EL (cell line): ENCODE data around the gene ARHGAP22.

Experiments
- DNase-seq: peaks from one replicate; pipeline ENCODE4 v3.0.0-alpha.2; 2016

The ARHGAP22 gene

DNA sequence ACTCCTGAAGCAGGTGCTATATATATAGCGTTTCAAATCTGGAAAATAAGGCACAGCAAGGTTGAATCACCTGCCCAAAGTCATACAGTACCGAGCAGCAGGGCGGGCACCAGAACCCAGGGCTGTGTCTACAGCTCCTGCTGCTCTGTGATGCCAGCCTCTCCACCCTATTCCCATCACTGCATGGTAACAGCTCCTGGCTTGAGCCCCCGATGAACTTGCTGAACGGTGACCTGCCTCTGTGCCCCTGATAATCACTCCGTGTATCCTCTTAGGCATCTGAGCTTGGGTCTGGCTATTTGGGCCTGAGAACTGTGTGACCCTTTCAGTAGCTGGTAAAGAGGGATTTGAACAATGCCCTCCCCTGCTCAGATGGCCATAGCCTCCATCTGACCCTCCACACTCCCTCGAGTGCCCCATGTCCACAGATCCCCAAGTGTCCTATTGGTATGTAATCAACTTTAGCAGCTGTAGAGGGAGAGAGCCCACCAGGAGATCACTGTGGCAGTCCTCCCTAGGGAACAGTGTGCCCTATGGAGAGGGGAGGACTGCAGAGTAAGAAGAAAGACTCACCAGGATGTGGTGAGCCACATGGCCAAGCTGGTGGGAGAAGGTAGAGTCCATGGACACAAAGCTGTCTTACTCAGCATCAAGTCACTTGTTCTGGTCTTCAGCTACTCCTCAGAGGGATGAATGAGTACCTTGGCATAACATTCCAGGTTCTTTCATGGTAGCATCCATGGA lies 1.1 kb upstream of the ARHGAP22 start:
- peak; percentile 65 for DNase-seq

DNA sequence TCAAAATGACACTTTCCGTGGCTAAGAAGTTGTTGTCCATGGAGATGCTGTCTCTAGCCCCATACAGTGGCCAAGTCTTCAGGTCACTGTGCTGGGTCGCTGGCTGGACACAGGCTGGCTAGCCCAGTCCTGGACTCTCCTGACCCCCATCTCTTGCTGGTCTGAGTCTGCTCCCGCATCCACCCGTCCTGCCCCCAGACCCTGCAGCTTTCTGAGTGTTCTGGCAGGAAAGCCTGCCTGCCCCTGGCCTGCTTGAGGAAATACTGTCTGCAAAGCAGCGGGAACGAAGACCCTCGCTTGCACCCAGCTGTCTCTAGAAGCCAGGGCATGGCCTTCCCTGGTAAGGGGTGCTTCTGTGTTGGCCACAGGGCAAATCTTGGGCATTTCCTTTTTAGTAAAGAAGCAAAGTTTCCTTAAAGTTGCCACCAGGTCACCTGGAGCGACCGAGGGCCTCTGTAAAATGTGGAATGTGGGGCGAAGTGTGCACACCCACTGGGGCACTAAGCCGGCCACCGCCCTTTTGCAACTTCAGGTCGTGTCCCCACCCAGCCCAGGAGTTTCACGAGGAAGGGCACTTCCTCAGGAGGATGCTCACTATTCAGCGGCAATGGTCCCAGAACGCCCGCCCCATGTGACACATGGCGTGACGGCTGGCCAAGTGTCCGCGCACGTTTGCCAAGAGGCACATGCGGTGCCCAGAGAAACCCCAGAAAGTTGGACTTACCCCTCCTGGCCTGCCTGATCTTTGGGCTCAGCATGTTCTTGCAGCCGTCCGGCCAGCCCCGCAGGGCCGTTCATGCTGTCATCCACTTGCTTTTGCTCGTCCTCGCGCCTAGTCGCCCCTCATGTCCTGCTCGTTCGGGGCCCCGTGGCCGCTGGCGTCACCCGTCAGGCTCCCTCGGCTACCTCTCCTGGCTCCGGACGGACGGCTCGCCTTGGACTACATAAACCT lies 558 bp downstream of the ARHGAP22 start:
- no peak for DNase-seq

DNA sequence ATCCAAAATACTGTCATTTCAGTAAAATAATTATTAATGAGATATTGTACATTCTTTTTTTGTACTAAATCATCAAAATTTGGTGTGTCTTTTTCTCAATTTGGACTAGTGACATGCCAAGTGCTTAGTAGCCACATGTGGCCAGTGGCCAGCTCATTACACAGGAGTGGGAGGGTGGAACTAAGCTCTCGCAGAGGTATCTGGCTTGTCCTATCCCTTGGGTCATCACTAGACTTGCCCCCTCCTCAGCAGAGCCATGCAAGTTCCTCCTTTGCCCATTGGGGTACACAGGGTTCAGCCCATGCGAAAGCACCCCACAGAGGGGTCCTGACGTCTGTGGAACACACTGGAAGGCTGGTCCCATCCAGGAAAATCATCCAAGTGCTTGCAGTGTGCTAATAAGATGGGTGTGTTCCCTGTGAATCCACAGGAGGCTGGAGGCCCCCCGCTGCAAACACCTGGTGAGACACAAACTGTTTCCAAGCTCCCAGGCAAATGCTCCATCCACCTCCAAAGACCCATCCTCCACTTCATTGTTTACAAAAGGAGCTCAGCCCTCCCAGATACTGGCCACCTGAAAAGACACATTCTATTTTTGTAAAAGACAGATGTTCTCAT lies 1.3 kb downstream of the ARHGAP22 start:
- DNase-seq = no peak

DNA sequence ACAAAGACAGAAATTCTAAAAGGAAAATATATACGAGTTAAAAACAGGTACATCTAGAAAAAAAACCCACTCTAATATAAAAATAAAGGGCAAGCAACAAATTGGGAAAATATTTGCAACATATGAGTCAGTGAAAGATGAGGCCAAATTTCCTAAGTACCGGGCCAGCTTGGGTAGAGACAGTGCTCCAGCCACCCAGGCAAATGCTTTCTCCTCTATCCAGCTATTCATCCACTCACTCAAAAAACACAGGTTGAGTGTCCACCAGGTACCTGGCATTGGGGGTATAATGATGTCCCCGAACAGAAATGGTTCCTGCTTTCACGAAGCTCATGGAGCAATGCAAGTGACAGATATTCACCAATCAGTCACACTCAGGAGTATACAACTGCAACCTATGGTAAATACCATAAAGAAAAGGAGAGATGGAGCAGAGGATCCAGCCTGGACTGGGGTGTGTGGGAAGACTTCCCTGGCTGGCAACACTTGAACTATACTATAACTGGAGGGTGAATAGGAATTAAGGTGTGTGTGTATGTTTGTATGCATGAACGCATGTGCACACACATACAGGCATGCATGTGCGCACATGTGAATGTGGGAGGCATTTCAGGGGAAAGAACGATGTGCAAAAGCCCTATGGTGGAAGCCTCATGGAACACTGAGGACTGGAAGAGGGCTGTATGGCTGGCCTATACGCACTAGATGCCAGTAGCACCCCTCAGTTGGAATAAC lies 2.3 kb downstream of the ARHGAP22 start:
- no peak for DNase-seq

DNA sequence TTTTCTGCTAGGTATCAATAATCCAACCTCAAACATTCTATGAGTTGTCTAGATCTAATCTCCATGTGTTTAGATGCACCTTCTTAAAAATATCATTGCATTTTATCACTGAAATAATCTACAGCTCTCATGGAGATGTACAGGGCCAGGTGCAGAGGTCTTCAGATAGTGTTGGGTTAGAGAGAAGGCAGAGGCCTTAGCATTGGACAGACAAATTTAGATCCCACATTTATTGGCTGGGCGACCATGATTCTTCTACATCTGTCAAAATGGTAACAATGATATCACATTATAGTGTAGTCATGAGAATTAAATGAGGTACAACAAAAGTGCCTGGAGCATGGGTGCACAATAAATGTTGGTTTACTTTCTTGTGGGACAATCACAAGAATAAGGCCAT lies 3.1 kb downstream of the ARHGAP22 start:
- no peak for DNase-seq

DNA sequence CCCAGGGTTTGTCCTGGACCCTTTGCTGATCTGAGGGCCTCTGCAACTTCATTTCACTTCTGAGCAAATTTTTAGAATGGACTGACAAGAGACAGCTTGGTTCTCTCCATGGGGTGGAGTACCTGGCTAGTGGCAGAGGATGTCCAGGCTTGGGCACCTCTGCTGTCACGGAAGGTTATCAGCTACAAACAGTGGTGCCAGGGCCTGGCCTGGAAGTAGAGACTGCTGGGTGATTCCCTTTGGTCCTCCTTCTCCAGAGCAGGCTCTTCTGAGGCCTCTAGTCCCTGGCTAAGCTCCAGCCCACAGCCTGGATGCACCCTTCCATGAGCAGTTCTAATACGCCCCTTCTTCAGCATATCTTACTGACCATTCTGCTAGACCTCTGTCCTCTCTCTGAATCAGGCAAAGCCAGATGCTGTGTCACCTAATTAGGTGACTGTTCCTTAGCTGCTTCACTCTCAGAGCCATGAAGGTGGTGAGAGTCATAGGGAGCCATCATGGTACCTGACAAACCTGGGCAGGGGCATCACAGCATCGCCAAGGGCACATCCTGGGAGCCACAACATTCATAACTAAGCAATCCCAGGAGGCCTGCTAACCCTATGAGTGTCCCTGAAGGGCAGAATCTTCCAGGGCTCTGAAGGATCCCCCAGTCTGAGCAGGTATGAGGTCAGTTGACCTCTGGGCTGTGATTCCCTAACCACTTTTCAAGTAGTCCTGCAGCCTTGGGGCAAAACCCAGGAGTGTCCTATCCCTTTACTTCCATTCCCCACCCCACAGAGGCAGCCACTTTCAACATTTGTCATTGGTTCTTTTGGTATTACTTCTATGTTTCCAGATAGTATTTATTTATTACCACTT lies 4.0 kb downstream of the ARHGAP22 start:
- no peak for DNase-seq

DNA sequence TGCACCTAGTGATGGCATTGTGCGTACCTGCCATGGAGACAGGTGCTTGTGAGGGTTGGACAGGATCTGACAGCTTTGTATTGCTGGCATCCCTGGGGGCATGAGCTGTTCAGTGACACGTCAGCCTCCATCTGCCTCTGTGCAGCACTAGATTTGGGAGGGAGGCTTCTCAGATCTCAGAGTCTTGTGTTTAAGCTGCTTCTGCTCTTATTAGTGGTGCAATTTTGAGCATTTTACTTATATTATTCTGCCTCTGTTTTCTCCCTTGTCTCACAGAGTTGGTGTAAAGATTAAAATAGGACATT lies 5.1 kb downstream of the ARHGAP22 start:
- DNase-seq = no peak

DNA sequence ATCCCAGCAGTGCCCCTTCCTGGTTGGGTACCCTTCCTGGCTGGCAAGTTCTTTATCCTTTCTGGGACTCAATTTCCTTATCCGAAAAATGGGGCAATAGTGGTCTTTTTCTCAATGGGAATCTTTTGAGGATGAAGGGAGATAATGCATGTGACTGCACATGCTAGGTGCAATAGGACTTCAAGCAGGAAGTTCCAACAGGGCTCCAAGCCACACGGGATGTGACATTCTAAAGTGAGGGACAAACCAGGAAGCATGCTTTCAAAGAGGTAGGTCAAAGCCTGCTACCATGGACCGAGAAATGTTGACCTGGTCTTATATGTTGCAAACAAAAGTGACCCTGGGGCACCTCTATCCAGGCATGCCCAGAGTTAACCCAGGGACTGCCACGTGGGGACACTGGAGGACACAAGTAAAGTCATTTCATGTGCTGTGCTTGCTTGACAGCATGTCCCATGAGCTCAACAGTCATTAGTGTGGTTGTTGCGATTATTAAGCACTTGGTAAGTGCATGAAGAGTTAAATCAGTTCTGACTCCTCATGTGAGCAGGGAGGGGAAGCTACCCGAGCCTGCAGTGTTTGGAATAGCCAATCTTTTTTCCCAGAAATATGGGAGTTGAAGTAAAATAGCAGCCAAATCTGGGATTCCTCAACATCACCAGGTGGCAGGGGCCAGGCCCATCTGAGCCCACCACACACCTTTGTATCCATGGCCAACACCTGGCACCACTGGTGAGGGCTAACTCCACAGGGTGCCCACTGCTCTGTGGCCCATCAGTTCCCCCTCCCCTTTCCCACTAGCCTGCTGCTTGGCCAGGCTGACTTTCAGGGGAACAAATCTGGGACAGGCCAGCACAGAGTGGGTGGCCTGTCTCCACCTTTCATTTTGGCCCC lies 5.7 kb downstream of the ARHGAP22 start:
- DNase-seq = no peak

DNA sequence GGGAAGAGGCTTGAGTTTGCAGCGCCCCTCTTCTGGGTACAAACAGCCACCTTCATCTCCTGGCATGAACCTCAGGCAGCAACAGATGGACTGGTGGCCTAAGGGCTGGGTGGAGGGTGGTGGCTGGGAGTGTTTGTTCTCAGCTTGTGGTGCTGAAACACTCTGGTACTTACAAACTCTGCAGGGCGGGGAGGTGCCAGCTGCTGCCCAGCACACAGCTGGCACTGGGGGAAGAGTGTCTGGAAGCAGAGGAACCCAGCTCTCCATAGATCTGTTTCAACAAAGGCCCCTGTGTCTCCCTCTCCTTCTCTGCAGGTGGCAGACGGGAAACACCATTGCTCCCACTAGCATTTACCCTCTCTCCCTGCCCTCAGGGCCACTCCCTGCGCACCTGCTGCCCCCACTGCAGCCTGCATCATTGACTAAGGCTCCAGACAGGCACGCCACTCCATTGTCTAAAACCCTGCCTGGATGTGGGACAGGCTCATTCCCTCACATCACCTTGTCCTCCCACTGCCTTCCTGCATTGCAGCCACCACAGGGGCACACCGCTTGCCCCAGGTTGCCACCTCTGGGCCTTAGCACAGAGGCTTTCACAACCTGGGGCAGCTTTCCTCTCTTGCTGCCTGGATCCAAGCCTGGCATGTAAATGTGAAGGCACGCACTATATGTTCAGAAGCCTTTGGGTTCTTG lies 6.5 kb downstream of the ARHGAP22 start:
- no peak for DNase-seq

DNA sequence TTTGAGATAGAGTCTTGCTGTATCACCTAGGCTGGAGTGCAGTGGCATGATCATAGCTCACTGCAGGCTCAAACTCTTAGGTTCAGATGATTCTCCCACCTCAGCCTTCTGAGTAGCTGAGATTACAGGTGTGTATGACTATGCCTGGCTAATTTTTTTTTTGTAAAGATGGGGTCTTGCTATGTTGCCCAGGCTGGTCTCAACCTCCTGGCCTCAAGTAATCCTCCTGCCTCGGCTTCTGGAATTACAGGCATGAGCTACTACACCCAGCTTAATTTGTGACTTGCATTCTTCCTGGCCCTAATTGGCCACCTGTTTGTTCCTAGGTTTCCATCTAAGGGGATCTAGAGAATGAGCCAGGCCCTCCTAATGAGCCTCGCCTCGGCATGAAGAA lies 9.3 kb downstream of the ARHGAP22 start:
- no peak for DNase-seq

DNA sequence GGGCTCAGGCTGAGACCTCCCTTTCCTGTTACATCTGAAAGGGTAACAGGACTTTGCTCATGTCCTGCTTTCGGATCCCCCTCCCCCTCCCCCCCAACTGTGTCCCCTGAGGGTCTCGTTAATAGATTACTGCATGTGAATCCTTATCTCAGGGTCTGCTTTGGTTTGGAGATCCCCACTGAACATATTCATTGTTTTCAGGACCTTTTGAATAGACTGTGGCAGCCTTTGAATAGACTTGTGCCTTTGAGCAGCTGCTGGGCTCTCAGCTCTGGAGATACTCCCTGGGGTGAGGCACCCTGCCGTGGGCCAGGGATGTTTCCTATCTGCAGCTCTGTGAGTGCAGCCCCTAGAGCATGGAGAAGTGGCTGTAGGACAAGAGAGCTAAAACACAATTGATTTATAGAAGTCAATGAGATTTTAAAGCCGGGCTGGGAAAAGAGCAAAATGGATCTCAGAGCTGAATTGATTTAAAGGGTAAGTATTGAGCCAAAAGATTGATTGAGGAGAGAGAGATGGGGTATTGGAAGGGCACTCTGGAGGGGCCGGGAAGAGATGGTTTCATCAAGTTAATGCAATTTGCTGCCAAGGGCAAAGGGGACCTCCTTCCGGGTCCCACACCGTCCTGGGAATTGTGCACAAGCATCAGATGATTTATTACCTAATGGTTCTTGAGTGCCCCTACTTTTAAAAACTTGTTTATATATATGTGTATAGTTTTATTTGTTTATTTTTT lies 9.9 kb downstream of the ARHGAP22 start:
- no peak for DNase-seq

DNA sequence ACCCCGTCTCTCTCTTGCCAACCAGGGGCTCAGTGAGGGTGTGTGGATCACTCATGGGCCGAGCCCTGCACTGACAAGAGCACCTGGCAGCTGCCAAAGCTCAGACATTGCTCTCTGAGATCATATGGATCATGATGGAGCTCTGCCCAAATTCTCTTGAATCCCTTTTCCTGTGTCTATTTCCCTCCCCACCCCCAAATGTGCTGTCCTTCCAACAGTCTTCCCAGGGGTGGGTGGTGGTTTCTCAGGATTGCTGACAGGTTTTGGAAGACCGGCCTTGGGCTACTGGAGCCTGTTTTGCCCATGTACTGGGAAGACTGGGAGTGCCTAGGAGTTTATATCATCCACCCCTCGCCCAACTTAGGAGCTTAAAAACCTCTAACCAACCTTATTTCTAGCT lies 10.5 kb downstream of the ARHGAP22 start:
- DNase-seq = no peak

DNA sequence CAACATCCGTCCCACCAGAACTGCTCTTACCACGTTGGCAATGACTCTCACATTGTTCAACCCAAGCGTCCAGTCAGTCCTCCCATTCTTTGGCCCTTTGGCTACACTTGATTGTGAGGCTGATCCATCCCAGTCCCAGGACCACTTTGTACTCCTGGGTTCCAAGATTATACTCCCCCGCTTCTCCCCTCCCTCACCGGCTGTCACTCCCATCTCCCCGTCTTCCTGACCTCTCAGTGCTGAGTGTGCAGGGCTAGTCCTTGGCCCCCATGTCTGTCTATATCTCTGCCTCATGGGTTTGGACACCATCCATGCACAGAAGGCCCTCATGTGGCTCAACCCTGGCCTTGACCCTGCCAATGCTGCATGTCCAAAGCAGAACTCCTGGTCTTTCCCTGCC lies 12.5 kb downstream of the ARHGAP22 start:
- DNase-seq = no peak

DNA sequence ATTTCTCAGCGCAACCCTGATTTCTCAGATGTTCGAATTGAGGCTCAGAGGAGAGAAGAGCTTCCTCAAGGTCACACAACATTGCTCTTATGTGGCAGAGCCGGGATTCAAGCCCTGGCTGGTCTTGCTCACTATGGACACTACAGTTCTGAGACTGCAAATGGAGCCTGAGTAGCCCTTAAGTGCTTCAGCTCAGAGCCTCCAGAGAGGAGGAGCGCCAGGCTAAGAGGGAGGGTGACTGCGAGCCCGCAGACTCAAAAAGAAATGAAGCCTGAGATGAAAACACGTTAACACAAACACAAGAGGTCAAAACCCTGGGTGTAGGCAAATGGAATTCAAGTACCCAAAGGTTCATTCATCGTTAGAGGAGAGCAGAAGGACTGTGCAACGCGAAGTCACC lies 13.9 kb downstream of the ARHGAP22 start:
- DNase-seq = no peak

DNA sequence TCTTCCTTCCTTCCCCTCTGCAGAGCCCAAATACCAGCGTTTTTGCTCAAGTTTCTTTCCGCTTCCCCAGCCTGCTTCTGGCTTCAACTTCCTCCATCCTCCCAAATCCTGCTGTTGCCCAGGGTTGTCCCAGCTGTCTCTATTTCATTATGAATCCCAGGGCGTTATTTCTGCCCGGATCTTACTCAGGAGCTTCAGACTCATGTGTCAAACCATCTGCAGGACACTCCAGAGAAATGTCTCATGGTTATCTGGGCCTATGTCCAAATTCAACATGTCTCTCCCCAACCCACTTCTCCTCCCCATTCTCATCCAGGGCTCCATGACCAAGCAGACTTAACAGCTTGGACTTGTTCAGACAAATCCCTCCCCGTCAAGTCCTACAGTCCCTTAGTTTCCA lies 15.6 kb downstream of the ARHGAP22 start:
- peak; percentile 83 for DNase-seq

DNA sequence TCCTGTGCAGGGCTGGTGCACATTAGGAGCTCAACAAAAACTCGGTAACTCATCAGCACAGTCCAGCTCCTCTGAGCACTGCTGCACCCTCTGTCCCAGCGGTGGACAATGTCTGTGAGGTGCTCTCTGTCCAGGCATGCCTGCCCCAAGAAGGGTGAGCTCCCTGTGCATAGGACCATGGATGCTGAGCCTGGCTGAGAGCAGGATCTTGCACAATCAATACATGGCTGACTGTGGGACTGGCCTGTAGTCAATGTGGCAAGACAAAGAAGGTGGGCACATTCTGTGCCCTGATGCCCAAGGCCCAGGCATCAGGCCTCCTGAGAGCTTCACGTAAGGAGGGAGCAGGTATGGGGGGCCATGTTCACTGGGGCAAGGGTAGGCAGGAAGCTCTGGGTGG lies 17.1 kb downstream of the ARHGAP22 start:
- DNase-seq = no peak

DNA sequence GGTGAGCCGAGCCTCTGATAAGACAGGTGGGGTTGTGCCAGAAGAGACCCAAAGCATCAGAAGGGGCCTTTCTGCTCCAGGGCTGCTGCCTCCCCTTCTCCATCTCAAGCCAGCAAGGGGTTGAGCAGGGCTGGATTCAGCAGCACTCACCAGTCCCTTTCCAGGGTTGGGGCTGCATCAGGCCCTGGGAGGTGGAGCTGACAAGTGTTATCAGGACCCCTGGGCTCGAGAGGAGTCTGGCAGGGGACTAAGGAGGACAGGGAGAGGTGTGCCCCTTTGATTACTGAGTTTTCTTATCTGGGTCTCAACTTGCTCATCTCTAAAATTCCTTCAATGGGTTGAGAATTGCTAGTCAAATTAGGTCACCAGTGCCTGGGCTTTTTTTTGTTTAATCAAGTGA lies 17.8 kb downstream of the ARHGAP22 start:
- no peak for DNase-seq

DNA sequence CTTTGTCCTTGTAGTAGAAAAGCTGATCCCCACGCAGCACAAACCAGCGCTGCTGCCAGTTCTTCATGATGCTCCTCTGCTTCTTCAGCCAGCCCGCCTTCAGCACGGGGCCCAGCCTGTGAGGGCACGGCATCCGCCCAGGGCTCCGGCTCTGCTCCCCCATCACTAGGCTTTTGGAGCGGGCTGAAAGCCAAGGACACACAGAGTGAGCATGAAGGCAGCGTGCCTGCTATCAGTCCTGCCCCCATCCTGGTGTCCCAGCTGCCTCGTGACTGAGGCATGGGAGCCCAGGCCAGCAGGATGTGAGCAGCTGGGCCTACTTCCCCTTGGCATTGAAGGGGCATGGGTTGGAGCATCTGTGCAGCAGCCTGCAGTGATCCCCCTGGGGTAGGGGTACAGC lies 21.9 kb downstream of the ARHGAP22 start:
- DNase-seq = no peak

DNA sequence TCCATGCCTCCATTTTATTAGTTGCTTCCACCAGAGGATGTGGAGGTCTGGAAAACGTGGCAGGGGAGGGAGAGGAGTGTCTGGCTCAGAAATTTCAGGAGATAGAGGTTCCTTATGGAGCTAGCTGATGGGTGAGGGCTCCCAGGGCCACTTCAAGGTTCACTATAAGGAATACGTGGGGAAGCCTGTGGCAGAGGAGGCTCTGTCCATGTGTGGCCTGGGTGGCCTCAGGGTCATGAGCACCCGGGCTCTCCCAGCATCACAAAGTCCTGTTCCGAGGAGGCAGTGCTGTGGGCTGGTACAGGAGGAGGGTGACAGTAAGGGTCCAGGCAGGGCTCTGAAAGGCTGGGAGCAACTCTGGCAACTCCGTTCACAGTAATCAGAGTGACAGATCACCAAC lies 24.6 kb downstream of the ARHGAP22 start:
- DNase-seq = no peak
